Kasumi-1 (cell line): ENCODE results near the gene RFC5.
"Not testable (repeated sequence)": the region's sequence is repeated elsewhere in the genome, so short reads cannot be mapped to it uniquely, and the experiment has no call there.

ENCODE experiments used
- DNase-seq, 2 experiments: peaks; one replicate each; lab custom pipeline; 2025; lab: John Stamatoyannopoulos, UW

The RFC5 gene

DNA sequence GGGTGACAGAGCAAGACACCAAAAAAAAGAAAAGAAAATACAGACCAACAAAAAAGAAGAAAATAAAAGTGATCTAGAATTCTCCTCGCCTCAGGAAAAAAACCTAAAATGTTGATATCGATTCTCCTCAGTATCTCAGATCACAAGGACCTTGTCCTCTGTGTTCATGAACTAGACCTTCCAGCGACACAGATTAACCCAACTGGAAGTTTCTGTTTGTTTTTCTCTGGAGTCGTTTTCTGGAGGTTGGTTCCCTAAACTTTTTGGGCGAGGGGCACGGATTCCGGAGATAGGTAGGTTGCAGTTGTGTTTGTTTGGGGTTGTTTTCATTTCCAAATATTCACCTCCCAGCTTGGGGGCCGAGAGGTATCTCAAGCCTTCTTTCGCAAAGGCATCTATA is 559 bp upstream of the RFC5 start:
- no peak for DNase-seq

DNA sequence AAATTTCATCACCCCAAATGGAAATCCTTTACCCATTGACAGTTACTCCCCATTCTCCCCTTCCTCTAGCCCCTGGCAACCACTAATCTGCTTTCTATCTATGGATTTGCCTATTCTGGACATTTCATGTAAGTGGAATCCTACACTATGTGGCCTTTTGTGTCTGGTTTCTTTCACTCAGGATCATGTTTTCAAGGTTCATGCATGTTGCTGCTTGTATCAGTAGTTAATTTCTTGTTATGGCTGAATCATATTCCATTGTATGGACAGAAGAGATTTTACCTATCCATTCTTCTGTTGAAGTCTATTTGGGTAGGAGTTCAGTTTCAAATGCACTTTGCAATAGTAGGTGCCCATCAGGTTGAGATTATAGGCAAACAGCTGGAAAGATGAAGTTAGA is 1.4 kb downstream of the RFC5 start:
- DNase-seq, result no peak

DNA sequence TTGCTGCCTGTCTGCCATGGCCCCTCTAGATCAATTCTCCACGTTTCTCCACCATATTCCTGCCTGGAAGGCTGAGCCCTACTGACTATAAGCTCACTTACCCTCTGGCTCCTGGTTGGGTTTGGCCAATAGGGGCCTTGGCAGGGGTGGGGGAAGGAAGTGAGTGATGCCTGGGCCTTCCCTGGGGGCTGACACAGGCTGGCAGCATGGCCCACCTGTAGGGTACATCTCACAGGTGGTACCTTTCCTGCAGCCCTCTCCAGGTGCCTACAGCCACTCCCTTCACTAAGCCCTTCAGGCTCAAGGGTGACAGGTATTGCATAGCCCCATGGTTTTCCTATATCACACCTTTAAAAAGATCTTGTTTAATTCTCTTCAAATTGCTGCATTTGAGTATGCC is 3.5 kb downstream of the RFC5 start:
- no peak for DNase-seq

DNA sequence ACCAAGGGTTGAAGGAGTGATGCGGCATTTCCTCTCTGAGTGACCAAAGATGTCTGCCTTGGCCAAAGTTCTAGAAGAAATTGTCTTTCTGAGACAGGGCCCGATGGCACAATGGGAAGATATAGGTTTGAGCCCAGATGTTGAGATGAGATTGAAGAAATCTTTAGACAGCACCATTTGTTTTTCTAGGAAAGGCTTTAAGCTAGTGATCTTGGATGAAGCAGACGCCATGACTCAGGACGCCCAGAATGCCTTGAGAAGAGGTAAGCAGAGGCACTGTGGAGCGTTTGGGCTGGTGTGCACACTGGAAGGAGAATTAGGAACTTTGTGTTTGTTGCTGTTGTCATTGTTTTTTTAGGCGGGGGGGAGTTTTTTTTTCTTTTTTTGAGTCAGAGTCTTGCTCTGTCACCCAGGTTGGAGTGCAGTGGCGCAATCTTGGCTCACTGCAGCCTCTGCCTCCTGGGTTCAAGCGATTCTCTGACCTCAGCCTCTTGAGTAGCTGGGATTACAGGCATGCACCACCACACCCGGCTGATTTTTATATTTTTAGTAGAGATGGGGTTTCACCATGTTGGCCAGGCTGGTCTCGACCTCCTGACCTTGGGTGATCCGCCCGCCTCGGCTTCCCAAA is 5.7 kb downstream of the RFC5 start:
- not testable (repeated sequence) for DNase-seq

DNA sequence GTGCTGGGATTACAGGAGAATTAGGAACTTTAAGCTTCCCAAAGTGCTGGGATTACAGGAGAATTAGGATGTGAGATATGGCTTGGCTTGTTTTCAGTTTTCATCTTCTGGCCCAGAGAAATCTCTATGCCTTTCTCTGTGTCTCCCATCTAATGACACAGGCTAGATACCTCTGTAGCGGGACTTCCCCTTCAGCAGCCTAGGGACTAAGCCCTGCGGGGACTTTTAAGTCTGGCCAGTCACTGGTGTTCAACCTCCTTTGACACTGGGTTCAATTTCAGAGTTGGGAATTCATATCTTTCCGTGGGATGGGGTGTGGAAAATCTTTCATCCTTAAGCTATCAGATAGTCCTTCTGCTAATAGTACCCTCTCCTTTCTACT is 6.2 kb downstream of the RFC5 start:
- DNase-seq, result no peak

DNA sequence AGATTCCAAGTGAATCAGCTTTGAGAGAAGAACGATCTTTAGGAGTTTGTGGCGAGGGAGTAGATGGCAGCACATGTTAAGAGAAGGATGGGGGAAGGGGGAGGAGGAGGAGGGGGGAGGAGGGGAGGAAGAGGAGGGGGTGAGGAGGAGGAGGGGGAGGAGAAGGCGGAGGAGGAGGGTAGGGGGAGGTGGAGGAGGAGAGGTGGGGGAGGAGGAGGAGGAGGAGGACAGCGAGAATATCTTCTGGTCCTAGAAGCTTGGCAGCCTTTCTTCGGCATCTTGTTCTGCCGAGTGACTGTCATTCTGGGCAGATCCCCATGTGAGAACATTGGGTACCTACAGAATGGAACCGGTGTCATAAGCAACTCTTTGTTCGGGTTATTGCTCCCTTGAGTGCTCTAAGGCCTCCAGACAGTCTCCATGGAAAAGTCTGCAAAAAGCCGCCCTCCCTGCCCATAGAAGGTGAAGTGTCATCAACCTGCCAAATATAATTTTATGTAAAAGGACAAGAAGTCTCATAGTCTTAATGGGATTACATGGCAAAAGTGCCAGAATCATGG is 6.9 kb downstream of the RFC5 start:
- DNase-seq, result no peak

DNA sequence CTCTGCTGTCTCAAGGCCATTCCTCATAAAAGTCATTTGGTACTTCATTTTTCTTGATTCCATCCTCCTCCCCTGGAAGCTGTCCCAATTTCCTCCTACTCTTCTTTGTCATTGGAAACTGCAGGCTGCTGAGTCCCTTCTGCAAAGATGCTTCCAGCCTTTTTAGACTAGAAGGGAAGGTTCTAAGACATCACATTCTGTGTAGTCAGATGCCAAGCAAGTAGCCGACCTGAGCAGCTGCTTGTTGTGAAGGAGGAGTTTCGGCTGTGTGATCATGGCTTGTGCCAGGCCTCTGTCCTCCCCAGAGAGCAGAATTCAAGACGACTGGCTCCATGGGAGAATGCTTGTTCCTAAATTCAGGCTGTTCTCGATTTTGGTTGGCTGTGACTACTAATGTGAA is 8.7 kb downstream of the RFC5 start:
- DNase-seq, result no peak

DNA sequence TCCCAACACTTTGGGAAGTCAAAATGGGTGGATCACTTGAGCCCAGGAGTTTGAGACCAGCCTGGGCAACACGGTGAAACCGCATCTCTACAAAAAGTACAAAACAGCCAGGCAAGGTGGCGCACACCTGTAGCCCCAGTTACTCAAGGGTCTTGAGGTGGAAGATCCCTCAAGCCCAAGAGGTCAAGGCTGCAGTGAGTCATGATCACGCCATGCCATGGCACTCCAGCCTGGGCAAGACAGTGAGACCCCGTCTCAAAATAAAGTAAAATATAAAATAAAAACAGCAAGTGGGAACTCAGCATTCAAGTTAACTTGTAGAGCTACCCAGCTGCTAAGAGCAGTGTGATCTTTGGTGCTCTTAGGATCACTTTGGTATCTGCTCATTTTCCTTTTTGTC is 12.7 kb downstream of the RFC5 start:
- no peak for DNase-seq

DNA sequence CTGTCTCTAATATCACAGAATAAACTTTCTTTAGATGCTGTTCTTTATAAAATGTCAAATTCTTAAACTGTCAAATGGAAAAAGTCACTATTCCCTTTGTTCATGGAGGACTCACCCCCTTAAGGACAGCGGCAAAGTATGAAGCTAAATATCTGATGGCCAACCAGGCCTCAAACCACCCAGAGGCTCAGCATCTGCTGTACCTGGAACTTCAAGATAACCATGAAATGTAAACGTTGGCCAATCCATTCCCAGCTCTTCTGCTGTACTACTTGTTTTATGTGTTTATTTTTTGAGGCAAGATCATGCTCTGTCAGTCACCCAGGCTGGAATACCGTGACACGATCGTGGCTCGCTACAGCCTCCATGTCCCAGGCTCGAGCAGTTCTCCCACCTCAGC is 15.7 kb downstream of the RFC5 start:
- no peak for DNase-seq

DNA sequence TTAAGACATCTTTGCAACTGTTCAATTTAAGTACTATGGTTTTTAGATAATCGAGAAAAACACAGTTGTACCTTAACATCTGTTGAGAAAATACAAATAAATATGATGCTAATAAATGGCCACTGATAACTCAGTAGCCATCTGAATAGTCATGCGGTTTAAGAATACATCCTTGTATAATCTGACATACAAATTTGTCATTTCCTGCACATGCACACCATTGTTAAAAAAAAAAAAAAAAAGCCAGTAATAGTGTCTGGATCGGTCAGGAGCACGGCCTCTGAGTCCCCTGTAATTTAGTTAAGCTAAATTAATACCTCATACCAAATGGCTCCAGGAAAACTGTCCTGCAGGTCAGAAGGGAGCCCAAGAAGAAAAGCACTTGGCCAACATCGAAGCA is 16.8 kb downstream of the RFC5 start:
- no peak for DNase-seq

DNA sequence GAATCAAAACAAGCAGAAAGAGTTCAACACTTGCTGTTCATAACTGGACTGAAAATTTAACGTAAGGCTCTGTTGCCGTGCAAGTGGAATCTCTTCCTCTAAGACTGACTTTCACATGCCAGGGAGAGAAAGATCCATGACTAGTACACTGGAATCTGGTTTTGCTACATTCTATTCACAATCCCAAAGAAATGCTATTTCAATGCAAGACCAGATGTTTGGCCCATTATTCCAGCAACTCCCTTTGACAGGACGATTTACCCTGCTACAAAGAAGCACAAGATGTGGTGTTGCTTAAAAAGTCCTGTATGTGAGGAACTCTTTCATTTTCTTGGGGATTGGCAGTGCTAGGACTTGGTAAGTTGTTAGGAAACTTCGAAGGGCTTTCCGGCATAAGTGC is 17.4 kb downstream of the RFC5 start:
- DNase-seq, result no peak

DNA sequence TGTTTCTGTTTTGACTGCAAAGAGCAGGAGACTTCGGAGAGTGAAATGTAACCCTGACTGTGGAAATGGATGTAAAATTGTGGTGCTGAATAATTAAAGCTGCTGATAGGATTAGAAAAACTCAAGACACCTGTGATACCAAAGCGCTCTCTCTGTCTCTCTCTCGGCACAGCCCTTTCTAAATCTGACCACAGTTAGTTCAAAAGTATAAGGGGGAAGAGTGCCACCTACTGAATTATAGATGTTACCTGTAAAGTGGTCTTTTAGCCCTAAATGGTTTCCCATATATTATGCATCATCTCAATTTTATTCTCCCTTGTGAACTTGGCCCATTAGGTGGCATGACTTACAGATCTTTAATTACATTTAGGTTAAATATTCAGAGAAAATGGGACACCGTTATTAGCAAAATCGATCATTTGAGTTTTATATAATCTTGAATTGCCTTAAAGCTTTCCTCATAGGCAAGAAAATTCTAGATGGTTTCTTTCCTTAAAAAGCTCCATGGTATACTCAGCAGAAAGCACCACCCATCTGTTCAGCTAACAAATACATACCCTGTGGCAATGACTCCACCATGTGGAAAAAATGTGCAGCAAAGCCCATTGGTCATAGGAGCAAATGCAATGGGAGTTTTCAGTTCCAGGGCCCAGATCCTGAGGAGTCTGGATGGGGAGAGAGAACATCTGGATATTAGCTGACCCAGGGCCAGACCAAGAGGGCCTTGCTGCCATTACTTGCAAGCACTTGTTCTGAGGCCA is 18.1 kb downstream of the RFC5 start:
- DNase-seq, result peak in 1 of 2 experiments; percentile 22

DNA sequence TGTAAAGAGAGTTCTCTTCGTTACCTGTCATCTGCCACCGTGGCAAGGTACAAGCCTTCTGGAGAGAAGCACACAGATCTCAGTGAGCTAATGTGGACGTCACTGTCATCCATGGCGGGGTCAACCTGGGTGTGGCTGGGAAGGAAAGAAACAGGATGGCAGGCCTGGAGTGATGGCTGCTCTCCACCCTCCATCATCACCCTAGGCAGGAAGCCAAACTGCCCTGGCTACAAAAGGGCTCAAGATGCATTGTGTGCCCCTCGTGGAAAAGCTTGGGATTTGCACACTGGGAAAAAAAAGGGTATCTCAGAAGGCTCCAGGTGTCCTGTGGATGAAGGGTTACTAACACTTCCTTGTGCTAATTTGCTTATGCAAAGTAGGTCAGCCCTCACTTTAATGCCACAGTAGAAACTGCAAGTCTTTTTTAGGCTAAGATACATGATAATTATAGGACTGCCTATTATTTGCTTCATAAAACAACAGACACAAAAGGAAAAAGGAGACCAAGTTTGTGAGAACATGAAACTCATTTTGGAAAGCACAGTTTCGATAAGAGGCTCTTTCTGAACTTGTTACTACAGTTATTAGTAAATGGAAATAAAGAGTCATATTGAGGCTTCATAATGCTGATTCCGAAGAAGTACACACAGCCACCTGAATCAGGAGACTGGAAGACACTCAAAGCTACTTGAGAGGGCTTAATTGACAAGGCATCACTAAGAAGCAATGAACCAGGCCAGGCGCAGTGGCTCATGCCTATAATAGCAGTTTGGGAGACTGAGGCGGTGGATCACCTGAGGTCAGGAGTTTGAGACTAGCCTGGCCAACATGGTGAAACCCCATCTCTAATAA is 18.9 kb downstream of the RFC5 start:
- DNase-seq, result no peak

DNA sequence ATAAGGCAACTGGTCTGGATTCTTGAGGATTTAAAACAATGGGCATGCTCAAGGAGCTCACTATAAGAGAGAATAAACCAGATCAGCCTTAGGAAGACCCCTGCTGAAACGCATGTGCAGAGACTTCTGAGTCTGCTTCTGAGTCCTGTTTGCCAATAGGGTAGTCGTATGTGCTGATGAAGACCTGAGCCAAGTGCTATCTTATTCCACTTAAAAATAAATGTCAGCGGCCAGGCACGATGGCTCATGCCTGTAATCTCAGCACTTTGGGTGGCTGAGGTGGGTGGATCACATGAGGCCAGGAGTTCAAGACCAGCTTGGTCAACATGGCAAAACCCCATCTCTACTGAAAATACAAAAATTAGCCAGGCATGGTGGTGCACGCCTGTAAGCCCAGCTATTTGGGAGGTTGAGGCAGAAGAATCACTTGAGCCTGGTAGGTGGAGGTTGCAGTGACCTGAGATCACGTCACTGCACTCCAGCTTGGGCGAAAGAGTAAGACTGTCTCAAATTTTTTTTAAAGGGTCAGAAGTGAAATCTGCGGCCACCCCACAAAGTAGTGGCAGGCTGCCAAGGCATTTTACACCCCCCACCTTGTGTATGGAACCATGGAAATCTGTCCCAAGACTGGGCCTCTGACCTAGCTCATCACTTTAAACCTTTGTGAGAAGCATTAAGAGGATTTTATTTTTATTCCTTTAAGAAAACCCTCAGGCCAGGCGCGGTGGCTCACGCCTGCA is 20.3 kb downstream of the RFC5 start:
- DNase-seq, result no peak

DNA sequence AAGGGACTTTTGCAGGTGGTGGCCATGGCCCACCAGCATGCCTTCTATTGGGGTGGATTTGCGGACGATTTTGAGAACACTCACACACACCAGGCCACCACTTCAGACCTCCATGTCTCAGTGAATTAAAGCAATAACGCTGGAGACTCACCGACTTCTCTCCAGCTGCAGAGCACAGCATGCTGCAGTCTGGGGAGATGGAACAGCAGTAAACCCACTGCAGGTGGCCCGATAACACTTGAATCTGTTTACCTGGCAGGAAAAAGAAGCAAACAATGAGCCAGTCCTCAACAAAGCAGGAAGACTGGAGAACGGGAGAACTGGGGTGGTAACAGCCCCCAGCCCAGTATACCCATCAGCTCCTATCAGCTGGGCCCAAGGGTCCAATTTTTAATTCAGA is 21.6 kb downstream of the RFC5 start:
- no peak for DNase-seq

DNA sequence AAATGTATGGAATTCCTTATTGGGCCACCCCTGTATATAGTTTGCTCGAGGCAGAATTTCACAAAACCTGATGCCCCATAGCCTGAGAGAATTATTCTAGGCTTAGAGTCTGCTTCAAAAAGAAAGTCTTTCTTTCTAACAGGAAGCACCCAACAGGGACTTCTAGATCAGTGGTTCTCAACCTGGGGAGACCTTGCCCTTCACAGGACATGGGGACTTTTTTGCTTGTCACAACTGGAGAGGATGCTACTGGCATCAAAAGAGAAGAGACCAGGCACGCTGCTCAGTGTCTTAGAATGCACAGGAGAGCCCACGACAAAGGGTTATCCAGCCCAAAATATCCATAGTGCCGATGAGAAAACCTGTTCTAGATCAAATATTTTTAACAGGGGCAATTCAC is 25.6 kb downstream of the RFC5 start:
- DNase-seq, result no peak

DNA sequence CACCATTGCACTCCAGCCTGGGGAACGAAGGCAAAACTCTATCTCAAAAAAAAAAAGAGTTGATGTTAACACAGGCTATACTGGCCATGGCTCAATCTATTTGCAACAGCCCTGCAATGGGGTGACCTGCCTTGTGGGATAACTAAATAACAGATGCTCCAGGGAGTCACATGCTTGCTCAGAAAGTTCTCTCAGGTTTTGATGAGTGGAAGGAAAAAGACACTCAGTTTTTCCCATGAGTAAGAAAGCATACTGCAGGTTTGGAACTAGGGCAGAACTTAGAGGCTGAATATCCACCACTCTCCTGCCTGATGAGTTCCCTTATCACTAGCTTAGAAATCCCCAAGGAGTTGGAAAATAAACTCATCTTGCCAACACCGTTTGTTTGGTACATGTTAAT is 27.6 kb downstream of the RFC5 start:
- DNase-seq, result no peak

DNA sequence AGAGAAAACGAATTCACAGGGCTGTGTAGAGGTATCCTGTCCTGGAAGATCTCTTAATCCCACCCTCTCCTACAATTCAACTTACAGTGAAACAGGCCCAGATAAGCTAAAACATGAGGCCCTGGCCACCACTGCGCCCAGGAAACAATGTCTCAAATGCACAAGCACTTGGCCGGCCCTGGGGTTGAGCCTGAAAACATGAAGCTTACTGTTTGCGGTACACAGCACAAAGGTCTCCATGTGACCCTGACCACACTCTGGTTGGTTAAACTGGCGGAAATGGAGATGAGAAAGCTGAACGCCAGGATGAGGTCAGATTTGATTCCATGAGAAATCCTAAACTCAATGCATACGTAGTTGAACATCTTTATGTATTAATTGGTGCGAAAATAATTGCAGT is 28.1 kb downstream of the RFC5 start:
- no peak for DNase-seq

DNA sequence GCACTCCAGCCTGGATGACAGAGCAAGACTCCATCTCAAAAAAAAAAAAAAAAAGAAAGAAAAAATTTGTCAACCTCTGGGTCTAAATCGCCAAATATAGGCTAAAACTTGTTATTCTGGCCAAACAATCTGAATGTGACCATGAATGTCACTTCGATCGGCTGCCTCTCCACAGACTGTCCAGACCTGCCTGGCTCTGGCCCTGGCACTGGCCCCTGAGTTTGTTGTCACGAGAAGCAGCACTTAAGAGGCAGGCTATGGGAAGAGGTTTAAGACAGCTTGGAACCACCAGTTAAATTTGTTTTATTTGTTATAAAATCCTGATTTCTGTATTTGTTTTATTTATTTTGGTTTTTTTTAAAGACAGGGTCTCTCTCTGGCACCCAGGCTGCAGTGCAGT is 29.9 kb downstream of the RFC5 start:
- no peak for DNase-seq

DNA sequence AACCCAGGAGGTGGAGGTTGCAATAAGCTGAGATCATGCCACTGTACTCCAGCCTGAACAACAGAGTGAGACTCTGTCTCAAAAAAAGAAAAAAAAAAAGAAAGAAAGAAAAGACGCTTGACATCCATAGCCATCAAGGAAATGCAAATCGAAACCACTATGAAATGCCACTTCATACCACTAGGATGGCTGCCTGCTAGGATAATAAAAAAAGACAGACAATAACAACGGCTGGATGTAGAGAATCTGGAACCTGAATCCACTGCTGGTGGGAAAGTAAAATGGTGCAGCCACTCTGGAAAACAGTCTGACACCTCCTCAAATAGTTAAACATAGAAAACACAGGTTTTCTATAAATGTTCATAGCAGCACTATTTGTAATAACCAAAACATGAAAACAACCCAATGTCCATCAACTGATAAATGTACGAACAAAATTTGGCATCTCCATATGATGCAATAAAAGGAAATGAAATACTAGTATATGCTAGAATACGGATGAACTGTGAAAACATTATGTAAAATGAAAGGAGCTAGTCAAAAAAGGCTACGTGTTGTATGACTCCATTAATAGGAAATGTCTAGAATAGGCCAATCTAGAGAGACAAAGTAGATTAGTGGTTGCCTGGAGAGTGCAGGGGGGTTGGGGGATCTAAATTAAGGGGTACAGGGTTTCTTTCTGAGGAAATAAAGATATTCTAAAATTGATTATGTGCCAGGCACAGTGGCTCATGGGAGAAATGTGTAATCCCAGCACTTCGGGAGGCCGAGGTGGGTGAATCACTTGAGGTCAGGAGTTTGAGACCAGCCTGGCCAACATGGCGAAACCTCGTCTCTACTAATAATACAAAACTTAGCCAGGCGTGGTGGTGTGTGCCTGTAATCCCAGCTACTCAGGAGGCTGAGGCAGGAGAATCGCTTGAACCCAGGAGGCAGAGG is 34.7 kb downstream of the RFC5 start:
- no peak for DNase-seq
